ENCODE measurements around the gene SLC22A1.

- TF ChIP-seq EP300 (IDR thresholded peaks at IDR 0.05) (no peak), CTCF (IDR thresholded peaks at IDR 0.05) (no peak)
These were observed 5.2 kb upstream of the SLC22A1 start for GRCh38 chr6:160116411-160116810.
